GM19025 (cell line): ENCODE measurements around the gene TRIP4.
"Not testable (repeated sequence)": the region's sequence is repeated elsewhere in the genome, so short reads cannot be mapped to it uniquely, and the experiment has no call there.

Experiments used
- ATAC-seq: cut with Tn5 transposase; IDR thresholded peaks from one replicate; pipeline ENCODE4 v1.9.1; 2021; ENCODE audit warnings: mild to moderate bottlenecking, low read depth, moderate library complexity; ENCODE audit not compliant: unreplicated experiment

The TRIP4 gene

GRCh38 chr15:64380130-64380870 lies 7.3 kb upstream of the TRIP4 start:
- not testable (repeated sequence) for ATAC-seq

GRCh38 chr15:64381000-64381751 lies 6.5 kb upstream of the TRIP4 start, which contains the start of gene PCLAF:
PCLAF (minus strand) TSS chr15:64381441; CDS start chr15:64381371, 70 bp downstream.
- ATAC-seq = peak; percentile 98

GRCh38 chr15:64383760-64384159 lies 3.9 kb upstream of the TRIP4 start:
- ATAC-seq = no peak

- ATAC-seq = no peak
Observed at GRCh38 chr15:64386291-64386690, 1.3 kb upstream of the TRIP4 start.

GRCh38 chr15:64389036-64389435 lies 1.4 kb downstream of the TRIP4 start:
- ATAC-seq = no peak

GRCh38 chr15:64392471-64392870 lies 4.8 kb downstream of the TRIP4 start:
- ATAC-seq = not testable (repeated sequence)

- ATAC-seq = no peak
Observed at GRCh38 chr15:64396789-64397188, 9.2 kb downstream of the TRIP4 start.

GRCh38 chr15:64398575-64398974 lies 10.9 kb downstream of the TRIP4 start:
- ATAC-seq = no peak

- ATAC-seq = no peak
Observed at GRCh38 chr15:64400583-64400982, 12.9 kb downstream of the TRIP4 start.

GRCh38 chr15:64412216-64412615 lies 24.6 kb downstream of the TRIP4 start:
- no peak for ATAC-seq

GRCh38 chr15:64422697-64423096 lies 35.1 kb downstream of the TRIP4 start:
- no peak for ATAC-seq

GRCh38 chr15:64423970-64424369 lies 36.3 kb downstream of the TRIP4 start:
- no peak for ATAC-seq

GRCh38 chr15:64425221-64425620 lies 37.6 kb downstream of the TRIP4 start:
- no peak for ATAC-seq

GRCh38 chr15:64426845-64427465 lies 39.3 kb downstream of the TRIP4 start:
- no peak for ATAC-seq

- no peak for ATAC-seq
Observed at GRCh38 chr15:64429448-64429847, 41.8 kb downstream of the TRIP4 start.

- no peak for ATAC-seq
Observed at GRCh38 chr15:64430000-64430735, 42.5 kb downstream of the TRIP4 start.

- no peak for ATAC-seq
Observed at GRCh38 chr15:64437982-64438381, 50.3 kb downstream of the TRIP4 start.

- ATAC-seq = no peak
Observed at GRCh38 chr15:64438653-64439447, 51.2 kb downstream of the TRIP4 start.

- no peak for ATAC-seq
Observed at GRCh38 chr15:64441852-64442251, 54.2 kb downstream of the TRIP4 start.

- ATAC-seq = no peak
Observed at GRCh38 chr15:64443016-64443415, 55.4 kb downstream of the TRIP4 start.
